RWPE2 (cell line): ENCODE measurements around the gene CHKB.
A peak's percentile ranks its signal among the peaks of the same experiment; 100 is the strongest.

Experiments used
- ATAC-seq: fragments of 200-7000 bp; cut with Tn5 transposase; 3 replicates; pipeline ENCODE4 v1.9.1; 2021; ENCODE audit warnings: low read depth
- DNase-seq: peaks from one replicate; pipeline ENCODE4 v3.0.0-alpha.2; 2020; ENCODE audit warnings: low spot score
- H3K27ac ChIP-seq: fragments of 450-650 bp; 2 replicates; pipeline ENCODE4 v1.5.1; 2017; ENCODE audit warnings: mild to moderate bottlenecking; ENCODE audit not compliant: poor library complexity, severe bottlenecking
- H3K27me3 ChIP-seq: fragments of 250-450 bp; sonication (Bioruptor Pico); 2 replicates; pipeline ENCODE4 v1.5.1; 2021; ENCODE audit warnings: mild to moderate bottlenecking, moderate library complexity; ENCODE audit not compliant: insufficient read depth, poor library complexity, severe bottlenecking
- H3K36me3 ChIP-seq: fragments of 250-450 bp; sonication (Bioruptor Pico); 2 replicates; pipeline ENCODE4 v1.5.1; 2020; ENCODE audit warnings: low read depth, mild to moderate bottlenecking, moderate library complexity
- H3K4me1 ChIP-seq: fragments of 250-450 bp; sonication (Bioruptor Pico); 2 replicates; pipeline ENCODE4 v1.5.1; 2021; ENCODE audit warnings: mild to moderate bottlenecking, moderate library complexity; ENCODE audit not compliant: insufficient read depth, poor library complexity, severe bottlenecking
- H3K4me3 ChIP-seq: fragments of 250-450 bp; sonication (Bioruptor Pico); 2 replicates; pipeline ENCODE4 v1.5.1; 2021; ENCODE audit warnings: mild to moderate bottlenecking, moderate library complexity; ENCODE audit not compliant: severe bottlenecking
- H3K9me3 ChIP-seq: fragments of 250-450 bp; sonication (Bioruptor Pico); 2 replicates; pipeline ENCODE4 v1.5.1; 2021; ENCODE audit warnings: mild to moderate bottlenecking, moderate library complexity; ENCODE audit not compliant: severe bottlenecking
- TF ChIP-seq, protein P1 (sequence below): fragments of 450-650 bp; IDR thresholded peaks from one replicate; pipeline ENCODE4 v1.5.1; 2017; ENCODE audit warnings: mild to moderate bottlenecking, moderate library complexity; ENCODE audit not compliant: poor library complexity, severe bottlenecking

CHKB gene

DNA sequence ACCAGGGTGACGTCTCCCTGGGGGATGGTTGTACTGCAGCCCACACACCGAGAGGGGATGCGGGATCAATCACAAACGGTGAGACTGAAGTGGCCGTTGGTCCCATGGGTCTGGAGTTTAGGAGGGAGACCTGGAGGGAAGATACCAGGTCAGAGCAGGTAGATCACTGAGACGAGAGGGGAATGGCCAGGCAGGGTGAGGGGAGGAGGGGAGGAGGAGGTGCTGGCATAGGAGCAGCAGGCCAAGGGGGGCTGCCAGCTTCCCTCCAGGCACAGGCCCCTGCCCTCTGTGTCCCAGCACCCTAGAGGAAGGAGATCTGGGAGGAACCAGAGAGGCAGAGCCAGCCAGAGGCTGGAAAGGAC is 25.0 kb upstream of the CHKB start:
- TF ChIP-seq, protein P1, sequence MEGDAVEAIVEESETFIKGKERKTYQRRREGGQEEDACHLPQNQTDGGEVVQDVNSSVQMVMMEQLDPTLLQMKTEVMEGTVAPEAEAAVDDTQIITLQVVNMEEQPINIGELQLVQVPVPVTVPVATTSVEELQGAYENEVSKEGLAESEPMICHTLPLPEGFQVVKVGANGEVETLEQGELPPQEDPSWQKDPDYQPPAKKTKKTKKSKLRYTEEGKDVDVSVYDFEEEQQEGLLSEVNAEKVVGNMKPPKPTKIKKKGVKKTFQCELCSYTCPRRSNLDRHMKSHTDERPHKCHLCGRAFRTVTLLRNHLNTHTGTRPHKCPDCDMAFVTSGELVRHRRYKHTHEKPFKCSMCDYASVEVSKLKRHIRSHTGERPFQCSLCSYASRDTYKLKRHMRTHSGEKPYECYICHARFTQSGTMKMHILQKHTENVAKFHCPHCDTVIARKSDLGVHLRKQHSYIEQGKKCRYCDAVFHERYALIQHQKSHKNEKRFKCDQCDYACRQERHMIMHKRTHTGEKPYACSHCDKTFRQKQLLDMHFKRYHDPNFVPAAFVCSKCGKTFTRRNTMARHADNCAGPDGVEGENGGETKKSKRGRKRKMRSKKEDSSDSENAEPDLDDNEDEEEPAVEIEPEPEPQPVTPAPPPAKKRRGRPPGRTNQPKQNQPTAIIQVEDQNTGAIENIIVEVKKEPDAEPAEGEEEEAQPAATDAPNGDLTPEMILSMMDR: no peak
- H3K36me3 ChIP-seq: no peaks in the 10 kb centered on the region
- H3K9me3 ChIP-seq: no peaks in the 10 kb centered on the region
- no peak for DNase-seq
- H3K4me3 ChIP-seq: no peak overlapping the region
- no peak overlapping the region for H3K27ac ChIP-seq
- no peaks in the 10 kb centered on the region for H3K4me1 ChIP-seq
- H3K27me3 ChIP-seq: peaks cover 18% of the 10 kb centered on the region
- ATAC-seq: no peak

DNA sequence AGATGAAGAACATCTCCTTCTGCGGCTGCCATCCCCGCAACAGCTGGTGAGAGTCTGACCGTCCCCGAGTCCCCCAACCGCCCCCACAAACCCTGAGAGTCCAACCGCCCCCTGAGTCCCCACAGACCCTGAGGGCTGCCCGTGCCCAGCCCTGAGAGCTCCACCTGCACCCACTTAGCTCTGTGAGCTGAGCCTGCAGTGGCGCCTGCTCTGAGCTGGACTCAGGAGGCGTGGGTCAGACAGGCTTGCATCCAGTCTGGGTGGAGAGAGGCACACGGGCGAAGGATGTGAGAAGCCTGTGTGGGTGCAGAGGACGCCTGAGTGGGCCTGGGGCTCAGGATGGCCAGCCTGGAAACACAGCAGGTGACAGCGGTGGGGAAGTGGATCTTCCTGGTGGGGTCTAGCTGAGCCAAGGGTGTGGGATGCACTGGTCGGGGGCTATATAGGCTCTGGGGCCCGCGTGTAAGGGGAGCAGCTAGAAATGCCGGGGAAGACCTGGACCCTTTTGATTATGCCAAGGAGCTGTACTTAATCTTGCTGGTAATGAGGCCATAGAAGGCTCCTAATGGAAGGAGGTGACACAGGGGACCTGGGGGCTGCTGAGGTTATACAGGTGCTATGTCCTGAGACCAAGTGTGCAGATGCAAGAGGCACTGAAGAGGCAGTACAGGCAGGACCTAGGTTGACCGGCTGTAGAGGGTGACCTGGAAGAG is 24.5 kb upstream of the CHKB start:
- H3K9me3 ChIP-seq: no peaks in the 10 kb centered on the region
- no peak; the same call in 2 of the 3 replicates for ATAC-seq

DNA sequence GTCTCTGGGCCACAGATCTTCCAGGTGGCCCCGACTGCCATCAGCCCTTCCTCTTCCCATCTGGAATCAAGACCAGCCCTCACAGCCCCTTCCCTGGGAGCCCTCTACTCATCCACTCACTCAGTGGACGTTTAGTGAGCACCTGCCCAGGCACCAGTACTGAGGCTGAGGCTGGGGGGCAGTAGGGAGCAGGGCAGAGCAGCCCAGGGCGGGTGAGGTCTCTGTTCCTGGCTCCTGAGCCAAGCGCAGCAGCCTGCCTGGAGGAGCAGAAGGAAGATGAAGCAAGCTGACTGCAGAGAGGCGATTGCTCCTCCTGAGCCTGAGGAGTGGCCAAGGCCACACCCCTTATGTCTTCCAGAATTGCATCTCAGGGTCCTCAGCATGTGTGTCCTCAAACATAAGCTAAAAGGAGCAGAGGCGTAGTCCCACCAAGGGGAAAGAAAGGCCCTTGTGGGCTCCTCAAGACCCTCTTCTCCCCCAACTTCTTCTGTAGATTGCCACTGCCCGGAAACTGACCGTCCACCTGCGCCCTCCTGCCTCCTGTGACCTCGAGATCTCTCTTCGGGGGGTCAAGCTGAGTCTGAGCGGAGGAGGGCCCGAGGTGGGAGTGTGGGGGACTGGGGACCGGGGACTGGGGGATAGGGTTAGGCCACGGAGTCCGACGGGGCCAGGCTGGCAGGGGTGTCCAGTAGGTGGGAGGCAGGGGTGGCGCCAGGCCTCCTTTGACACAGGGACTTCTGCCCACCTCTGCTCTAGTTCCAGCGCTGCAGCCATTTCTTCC is 23.7 kb upstream of the CHKB start:
- Histone ChIP-seq H3K27ac (no peak overlapping the region), H3K9me3 (no peaks in the 10 kb centered on the region), H3K36me3 (no peaks in the 10 kb centered on the region), H3K27me3 (peaks cover 29% of the 10 kb centered on the region), H3K4me3 (no peak overlapping the region), H3K4me1 (no peaks in the 10 kb centered on the region)
- no peak for ATAC-seq
- TF ChIP-seq, protein P1: no peak
- DNase-seq: peak; percentile 42

More for the DNA sequence above, 24.5 kb upstream of the CHKB start:
- Histone ChIP-seq H3K4me1 (no peaks in the 10 kb centered on the region), H3K36me3 (no peaks in the 10 kb centered on the region), H3K4me3 (no peak overlapping the region), H3K27ac (no peak overlapping the region), H3K27me3 (peaks cover 23% of the 10 kb centered on the region)
- DNase-seq: no peak
- TF ChIP-seq, protein P1: no peak

DNA sequence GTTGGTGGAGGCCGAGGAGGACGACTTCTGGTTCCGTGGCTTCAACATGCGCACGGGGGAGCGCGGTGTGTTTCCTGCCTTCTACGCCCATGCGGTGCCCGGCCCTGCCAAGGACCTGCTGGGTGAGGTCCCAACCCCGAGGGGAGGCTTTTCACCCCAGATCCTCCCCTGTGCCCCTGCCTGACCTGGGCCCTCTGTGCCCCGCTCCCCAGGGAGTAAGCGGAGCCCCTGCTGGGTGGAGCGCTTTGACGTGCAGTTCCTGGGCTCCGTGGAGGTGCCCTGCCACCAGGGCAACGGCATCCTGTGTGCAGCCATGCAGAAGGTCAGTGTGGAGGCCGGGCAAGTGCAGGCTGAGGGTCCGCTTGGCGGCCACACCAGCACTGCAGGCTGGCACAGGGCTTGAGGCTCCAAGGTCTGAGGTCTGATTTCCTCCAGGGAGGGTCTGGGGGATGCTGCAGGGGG is 23.0 kb upstream of the CHKB start:
- TF ChIP-seq, protein P1: no peak
- DNase-seq: peak; percentile 62
- no peaks in the 10 kb centered on the region for H3K36me3 ChIP-seq
- no peaks in the 10 kb centered on the region for H3K9me3 ChIP-seq
- H3K4me3 ChIP-seq: no peak overlapping the region
- H3K4me1 ChIP-seq: no peaks in the 10 kb centered on the region
- peaks cover 29% of the 10 kb centered on the region for H3K27me3 ChIP-seq
- H3K27ac ChIP-seq: no peak overlapping the region
- no peak for ATAC-seq
